Glomerular visceral epithelial cell (primary cell): ENCODE results near the gene EFCAB8.
"Not testable (repeated sequence)": the region's sequence is repeated elsewhere in the genome, so short reads cannot be mapped to it uniquely, and the experiment has no call there.

Experiments
- DNase-seq: peaks from one replicate; pipeline ENCODE4 v3.0.0-alpha.2; 2016; ENCODE audit errors: extremely low spot score

The EFCAB8 gene

DNA sequence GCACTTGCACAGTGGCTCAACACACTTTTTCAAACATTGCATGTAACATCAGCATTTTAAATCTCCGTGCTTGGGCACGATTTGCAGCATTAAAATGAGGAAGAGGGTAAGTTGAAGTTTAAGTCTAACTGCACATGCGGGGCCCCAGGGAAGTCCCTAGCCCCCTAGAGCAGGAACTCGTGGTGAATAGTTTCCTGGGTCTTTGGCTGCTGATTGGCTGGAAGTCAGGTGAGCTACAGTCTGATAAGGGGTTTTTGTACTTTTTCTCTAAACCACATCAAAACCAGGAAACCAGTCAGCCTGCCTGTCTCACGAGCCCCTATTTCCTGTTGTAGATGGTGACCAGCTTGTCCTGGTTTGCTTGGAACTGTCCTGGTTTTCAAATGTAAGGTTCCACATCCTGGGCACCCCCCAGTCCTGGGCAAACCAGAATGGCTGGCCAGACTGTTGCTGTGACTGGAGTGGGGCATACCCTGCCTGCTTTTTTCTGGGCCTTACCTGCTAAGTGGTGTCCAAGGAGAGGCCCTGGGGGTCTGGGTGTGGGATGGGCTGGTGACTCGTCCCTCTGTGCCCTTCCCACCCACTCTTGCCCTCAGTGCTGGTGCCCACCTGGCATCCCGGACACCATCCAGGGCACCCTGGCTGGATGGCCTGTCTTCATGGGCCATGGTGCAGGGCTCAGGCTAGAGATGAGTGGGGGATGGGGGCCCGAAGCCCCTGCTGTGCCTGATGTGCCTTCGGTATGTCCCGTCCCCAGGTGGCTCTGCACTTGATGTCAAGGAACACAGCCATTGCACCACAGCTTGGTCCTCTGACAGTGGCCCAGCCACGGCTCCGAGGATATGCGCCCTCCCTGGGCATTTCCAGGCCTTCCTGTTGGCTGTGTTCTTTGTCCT, 113.7 kb downstream of the EFCAB8 start:
- DNase-seq, result no peak

DNA sequence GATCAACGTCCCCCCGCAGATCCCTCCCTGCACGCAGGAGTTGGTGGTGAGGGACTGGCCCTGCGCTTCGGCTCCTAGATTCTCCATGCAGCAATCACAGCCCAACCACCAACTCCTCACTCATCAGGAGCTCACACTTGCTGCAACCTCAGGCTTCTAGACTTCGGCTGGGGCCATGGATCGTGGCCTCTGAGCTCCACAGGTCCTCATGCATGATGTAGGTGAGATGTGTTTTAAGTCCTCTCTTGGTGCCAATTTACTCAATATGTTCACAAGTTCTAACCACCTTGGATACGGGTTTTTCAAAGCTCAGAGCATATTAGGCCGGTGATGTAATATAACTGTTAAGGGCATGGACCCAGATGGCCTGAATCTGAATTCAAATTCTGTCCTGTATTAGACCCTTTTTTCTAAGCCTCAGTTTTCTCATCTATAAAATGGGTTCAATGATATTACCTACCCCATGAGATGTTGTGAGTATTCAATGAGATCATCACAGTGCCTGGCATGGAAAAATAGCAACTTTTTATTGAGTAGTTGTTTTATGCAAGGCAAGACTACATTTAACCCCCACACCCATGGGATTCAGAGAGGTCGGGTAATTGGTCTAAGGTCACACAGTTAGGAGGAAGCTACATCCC, 114.5 kb downstream of the EFCAB8 start:
- no peak for DNase-seq

DNA sequence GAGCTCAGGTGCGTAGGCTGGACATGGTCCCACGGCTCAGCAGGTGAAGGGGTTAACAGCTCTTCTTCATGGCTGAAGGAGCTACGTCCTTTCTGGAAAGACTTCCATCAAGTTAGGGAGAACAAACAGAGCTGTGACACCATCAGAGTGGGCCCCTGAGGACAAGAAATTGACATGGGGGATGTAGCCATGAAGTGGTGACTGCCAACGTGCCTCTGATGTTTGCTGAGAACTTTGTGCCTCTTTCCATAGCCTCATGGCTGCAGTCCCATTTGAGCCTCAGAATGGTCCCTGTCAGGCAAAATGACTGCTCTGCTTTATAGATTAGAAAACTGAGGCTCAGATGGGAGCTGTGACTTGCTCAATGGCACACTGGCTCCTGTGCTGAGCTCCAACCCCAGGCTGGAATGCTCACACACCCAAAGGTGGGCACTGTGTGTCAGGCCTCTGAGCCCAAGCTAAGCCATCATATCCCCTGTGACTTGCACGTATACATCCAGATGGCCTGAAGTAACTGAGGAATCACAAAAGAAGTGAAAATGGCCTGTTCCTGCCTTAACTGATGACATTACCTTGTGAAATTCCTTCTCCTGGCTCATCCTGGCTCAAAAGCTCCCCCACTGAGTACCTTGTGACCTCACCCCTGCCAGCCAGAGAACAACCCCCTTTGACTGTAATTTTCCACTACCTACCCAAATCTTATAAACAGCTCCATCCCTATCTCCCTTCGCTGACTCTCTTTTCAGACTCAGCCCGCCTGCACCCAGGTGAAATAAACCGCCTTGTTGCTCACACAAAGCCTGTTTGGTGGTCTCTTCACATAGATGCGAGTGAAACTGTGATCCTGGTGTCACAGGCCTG, 115.7 kb downstream of the EFCAB8 start:
- DNase-seq, result not testable (repeated sequence)

DNA sequence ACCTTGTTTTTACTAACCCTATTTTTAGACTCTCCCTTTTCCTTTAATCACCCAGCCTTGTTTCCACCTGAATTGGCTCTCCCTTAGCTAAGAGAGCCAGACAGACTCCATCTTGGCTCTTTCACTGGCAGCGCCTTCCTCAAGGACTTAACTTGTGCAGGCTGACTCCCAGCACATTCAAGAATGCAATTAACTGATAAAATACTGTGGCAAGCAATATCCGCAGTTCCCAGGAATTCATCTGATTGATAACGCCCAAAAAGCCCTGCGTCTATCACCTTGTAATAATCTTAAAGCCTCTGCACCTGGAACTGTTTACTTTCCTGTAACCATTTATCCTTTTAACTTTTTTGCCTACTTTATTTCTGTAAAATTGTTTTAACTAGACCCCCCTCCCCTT, 116.4 kb downstream of the EFCAB8 start:
- DNase-seq, result not testable (repeated sequence)

DNA sequence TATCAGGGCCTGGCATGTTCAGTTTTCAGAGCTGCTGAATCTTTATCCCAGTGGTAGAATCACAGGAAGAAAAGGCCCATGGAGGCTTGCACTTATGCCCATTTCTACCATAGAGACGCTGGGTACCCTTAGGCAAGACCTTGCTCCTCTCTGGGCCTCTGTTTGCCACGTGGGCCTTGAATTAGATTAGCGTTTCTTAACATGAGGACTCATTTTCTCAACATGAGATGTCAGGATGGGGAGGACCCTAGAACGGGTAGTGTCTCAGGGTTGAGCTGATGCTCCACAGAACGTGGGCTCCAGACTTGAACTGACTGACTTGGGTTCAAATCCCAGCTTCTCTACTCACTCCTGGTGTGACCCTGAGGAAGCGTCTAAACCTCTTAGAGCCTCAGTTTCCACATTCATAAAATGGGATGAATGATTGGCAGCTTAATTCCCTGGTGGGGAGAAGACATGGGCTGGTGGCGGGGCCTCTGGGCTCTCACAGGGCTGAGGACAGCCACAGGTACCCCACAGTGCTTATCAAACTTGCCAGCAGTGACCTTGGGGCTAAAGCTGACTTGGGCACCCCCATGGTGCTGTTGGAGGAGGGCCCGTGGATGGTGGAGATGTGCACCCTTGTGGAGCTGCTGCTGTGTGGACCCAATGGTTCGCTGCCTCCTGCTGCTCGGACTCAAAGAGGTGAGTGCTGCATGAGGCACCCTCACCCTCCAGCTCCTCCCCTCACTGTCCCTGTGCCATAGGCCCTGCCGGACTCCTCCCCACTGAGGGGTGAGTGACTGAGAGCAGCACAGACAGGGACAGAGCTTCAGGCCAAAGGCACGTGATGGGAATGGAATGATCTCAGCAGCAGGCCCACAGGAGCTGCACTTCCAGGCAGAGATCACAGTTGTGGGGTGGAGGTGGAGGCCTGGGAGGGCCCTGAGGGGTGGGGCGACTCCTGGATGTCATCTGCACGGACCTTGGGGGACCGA, 117.3 kb downstream of the EFCAB8 start:
- DNase-seq, result no peak

GRCh38 chr20:32976746-32977145, 118.0 kb downstream of the EFCAB8 start:
- no peak for DNase-seq

DNA sequence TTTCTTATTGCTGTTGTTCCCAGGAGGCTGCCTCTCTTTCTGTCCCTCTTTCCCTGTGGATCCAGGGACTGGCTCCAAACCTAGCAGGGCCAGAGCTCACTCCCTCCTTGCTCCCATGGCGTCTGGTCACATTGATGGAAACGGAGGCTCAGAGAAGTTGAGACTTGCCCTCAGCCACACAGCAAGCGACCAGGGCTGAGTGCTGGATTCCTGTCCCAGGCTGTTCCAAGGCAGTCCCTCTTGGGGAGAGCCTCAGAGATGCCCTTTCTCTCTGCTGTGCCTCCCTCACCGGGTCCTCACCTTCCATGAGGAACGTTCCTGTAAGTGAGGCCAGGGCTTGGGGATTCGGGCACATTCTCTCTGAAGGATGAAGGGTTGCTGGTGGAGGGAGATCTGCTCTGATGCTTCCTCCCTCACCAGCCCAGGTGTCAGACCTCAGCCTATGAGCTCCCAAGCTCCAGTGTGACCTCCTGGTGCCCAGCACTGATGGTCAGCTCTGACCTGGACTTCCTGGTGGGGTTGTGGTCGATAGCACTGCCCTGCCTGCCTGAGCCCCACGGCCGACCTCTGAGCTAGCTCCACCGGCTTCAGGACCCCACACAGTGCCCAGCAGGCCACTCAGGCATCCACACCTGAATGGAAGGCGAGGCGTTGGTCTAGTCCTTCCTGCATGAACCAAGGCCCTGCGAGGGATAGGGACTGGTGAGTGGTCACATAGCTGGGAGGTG, 118.7 kb downstream of the EFCAB8 start:
- DNase-seq, result no peak

- DNase-seq, result no peak
Observed at GRCh38 chr20:32978009-32978335, 119.2 kb downstream of the EFCAB8 start.

DNA sequence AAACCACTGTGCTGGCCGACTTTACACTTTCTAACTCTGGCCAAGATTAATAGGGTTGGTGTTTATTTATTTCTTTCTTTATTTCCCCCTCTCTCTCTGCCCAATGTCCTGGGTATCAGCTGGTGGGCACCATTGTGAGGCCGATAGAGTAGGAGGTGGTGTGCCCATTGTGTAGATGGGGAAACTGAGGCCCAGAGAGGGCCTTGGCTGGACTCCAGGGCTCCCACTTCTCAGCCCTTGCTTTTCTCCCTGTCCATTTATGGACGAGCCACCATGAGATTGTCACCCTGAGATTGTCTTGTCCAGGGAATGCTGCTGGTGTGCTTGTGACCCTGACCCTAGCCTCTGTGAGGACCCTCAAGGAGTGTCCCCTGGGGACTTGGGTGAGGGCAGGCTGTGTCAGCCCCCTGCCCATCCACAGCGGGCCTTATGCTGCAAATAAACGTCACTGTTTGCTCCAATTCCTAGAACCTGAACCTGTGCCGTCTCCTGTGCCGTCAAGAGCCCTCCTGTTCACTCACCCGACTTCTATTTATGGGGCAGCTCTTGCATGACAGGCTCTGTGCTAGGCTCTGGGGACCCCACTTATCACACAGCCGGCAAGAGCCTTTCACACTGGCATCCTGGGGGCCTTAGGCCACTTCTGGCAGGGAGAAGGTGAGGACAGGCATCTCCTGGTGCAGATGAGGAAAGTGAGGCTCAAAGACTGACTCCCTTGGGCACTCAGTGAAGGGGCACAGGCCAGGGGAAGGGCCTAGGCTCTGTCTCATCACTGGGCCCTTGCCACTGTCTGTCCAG, 120.7 kb downstream of the EFCAB8 start:
- no peak for DNase-seq

GRCh38 chr20:32980131-32980941, 121.6 kb downstream of the EFCAB8 start:
- DNase-seq, result no peak

GRCh38 chr20:32980990-32981389, 122.3 kb downstream of the EFCAB8 start:
- DNase-seq, result no peak

DNA sequence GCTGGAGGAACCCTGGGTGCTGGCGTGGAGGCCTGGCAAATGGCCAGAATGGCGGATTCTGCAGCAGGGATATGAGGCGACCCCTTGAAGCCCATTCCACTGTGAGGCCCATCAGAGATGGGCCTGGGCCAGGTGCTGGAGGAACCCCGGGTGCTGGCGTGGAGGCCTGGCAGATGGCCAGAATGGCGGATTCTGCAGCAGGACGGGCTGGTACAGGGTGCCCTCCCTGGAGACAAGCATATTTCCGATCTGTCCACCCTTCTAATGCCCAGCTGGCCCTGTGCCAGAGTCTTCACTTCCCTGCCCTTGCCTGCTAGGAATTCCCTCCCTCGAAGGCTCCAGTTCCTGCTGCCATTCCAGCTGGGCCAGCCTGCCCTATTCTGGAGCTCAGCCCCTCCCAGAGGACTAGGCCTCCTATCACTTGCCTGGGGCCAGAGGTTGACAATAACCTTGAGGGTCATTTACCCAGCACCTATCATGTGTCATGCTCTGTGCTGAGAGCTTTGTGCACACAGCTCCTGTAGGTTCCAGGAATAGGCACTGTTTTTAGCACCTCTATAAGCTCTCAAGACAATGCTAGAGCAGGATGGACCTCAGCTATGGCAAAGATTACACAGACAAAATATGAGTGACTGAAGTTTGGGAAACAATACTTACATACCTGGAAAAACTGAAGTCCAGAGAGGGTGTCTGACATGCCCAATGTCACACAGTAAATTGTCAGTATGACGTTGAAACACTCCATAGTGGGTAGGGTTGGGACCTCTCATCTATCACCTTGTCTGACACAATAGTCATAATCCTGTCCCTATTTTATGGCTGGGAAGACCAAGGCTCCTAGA, 124.1 kb downstream of the EFCAB8 start:
- peak; percentile 14 for DNase-seq

- no peak for DNase-seq
Observed at GRCh38 chr20:32983459-32984112, 124.9 kb downstream of the EFCAB8 start.

DNA sequence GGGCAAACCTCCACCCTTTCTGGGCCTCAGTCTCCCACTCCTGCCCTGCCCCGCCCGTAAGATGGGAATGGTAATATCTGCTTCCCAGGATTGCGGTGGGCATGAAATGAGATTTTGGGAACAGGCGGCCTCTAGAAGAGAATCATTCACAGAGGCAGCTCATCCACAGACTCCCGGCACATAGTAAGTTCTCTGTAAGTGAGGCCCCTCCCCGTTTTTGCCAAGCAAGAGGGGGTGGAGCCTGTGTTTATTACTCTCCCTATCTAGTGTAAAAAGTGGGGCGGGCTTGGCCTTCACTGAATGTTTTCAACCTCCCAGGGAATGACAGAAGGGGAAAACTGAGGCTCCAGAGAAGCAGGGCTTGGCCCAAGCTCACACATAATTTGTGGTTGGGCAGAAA, 125.5 kb downstream of the EFCAB8 start:
- DNase-seq, result no peak

DNA sequence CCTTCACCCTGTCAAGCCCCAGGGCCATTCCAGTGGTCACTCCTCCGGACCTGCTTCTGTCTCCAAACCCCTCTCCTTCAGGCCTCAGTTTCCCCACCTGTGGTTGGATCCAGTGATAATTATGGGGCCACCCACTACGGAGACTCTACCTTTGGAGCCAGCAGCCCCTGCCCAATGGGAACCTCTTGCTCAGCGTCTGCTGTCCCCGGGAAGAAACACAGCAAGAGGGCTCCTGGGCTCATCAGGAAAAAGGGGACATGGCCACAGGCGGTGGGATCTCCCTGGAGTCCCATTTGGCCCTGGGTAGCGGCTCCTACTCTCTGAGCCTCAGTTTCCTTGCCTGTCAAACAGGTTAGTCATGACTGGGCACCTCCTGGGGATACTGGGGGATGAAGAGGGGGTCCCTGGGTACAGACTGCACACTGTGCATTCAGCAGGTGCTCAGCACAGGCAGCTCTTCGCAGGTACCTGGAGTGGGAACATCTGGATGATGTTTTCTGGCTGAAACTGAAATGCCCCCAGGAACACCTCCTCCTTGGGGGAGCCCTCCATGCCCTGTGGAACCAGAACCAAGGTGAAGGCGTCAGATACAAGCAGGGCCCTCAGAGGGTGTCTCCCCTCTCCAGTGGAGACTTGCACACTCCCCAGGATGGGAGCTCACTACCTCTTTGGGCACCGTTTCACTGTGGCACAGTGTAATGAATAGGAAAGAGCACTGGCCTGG, 126.1 kb downstream of the EFCAB8 start:
- DNase-seq, result no peak

GRCh38 chr20:32985596-32985995, 126.9 kb downstream of the EFCAB8 start:
- no peak for DNase-seq
